IMR-90 (cell line): ENCODE measurements around the gene FNDC5. TPM values are rescaled to one million over a fixed set of nuclear protein-coding genes. Genes with fewer than 3 reads are reported as not detected.

Experiments
- ATAC-seq: fragments of 200-7000 bp; cut with Tn5 transposase; 2 replicates; pipeline ENCODE4 v1.9.1; 2020; ENCODE audit warnings: low read depth, mild to moderate bottlenecking, moderate library complexity
- BruUV-seq: library from RNA; stranded (reverse); fragments of 400-500 nt; replicated peaks from 2 replicates; lab custom pipeline; 2021; lab: Mats Ljungman, UMichigan
- CTCF ChIA-PET: fragments of 300-600 bp; formaldehyde crosslinking; extraction: SDS; loops from one replicate; lab custom pipeline; 2021; ENCODE audit warnings: antibody characterized with exemption; lab: Yijun Ruan, JAX
- POLR2A ChIA-PET: fragments of 300-600 bp; sonication (Branson Sonifier 250); formaldehyde crosslinking; loops from one replicate; lab custom pipeline; 2022; ENCODE audit warnings: antibody characterized with exemption; ENCODE audit not compliant: unreplicated experiment; lab: Charles Lee
- DNase-seq: peaks from one replicate; pipeline ENCODE4 v3.0.0; 2013
- H2AFZ ChIP-seq: replicated peaks from 2 replicates; pipeline ENCODE3; 2013; ENCODE audit warnings: low read length, mild to moderate bottlenecking; ENCODE audit not compliant: poor library complexity
- H2AK5ac ChIP-seq: 2 replicates; pipeline ENCODE4 v1.6.1; 2013; ENCODE audit warnings: low read depth, low read length, inconsistent platforms
- H2AK9ac ChIP-seq: replicated peaks from 2 replicates; pipeline ENCODE3; 2013; ENCODE audit warnings: mild to moderate bottlenecking, low read depth, low read length, moderate library complexity; ENCODE audit not compliant: poor library complexity
- H2BK120ac ChIP-seq: 2 replicates; pipeline ENCODE4 v1.6.1; 2013; ENCODE audit warnings: low read depth, low read length, inconsistent platforms
- H2BK15ac ChIP-seq: 3 replicates; pipeline ENCODE4 v1.6.1; 2013; ENCODE audit warnings: low read depth, low read length, inconsistent platforms
- H2BK20ac ChIP-seq: 2 replicates; pipeline ENCODE4 v1.6.1; 2013; ENCODE audit warnings: low read depth, mild to moderate bottlenecking, inconsistent platforms, low read length, moderate library complexity
- H2BK5ac ChIP-seq: 2 replicates; pipeline ENCODE4 v1.6.1; 2013; ENCODE audit warnings: mild to moderate bottlenecking, low read depth, low read length, inconsistent platforms; ENCODE audit not compliant: poor library complexity, severe bottlenecking
- H3K14ac ChIP-seq: replicated peaks from 2 replicates; pipeline ENCODE4 v1.6.1; 2013; ENCODE audit warnings: low read depth, low read length, inconsistent platforms
- H3K18ac ChIP-seq: 2 replicates; pipeline ENCODE4 v1.6.1; 2013; ENCODE audit warnings: low read depth, low read length, control low read depth
- H3K23ac ChIP-seq: 2 replicates; pipeline ENCODE4 v1.6.1; 2013; ENCODE audit warnings: low read depth, low read length, inconsistent platforms
- H3K27ac ChIP-seq: 2 replicates; pipeline ENCODE4 v1.5.1; 2013; ENCODE audit warnings: mild to moderate bottlenecking, control low read depth, low read length; ENCODE audit not compliant: insufficient read depth
- H3K27me3 ChIP-seq: 2 replicates; pipeline ENCODE4 v1.6.1; 2013; ENCODE audit warnings: low read length; ENCODE audit not compliant: control insufficient read depth, insufficient read depth
- H3K36me3 ChIP-seq: 2 replicates; pipeline ENCODE4 v1.6.1; 2013; ENCODE audit warnings: low read length, mixed read lengths; ENCODE audit not compliant: control insufficient read depth, insufficient read depth
- H3K4ac ChIP-seq: 2 replicates; pipeline ENCODE4 v1.6.1; 2013; ENCODE audit warnings: low read depth, low read length, inconsistent platforms
- H3K4me1 ChIP-seq: 2 replicates; pipeline ENCODE4 v1.6.1; 2013; ENCODE audit warnings: low read length, mixed read lengths; ENCODE audit not compliant: control insufficient read depth, insufficient read depth
- H3K4me2 ChIP-seq: 2 replicates; pipeline ENCODE4 v1.6.1; 2013; ENCODE audit warnings: low read depth, mild to moderate bottlenecking, control low read depth, low read length, moderate library complexity
- H3K4me3 ChIP-seq: 2 replicates; pipeline ENCODE4 v1.5.1; 2013; ENCODE audit warnings: low read depth, mild to moderate bottlenecking, control low read depth, low read length, moderate library complexity; ENCODE audit not compliant: insufficient read depth
- H3K56ac ChIP-seq: 2 replicates; pipeline ENCODE4 v1.6.1; 2013; ENCODE audit warnings: low read length, inconsistent platforms; ENCODE audit not compliant: insufficient read depth; ENCODE audit errors: extremely low read depth
- H3K79me1 ChIP-seq, 2 experiments: 2 replicates each; pipeline ENCODE4 v1.6.1; 2013; ENCODE audit warnings: low read length in 2 of 2, inconsistent platforms in 1 of 2, low read depth in 1 of 2
- H3K9ac ChIP-seq: 2 replicates; pipeline ENCODE4 v1.6.1; 2013; ENCODE audit warnings: low read depth, low read length, control low read depth
- H3K9me1 ChIP-seq: 2 replicates; pipeline ENCODE4 v1.6.1; 2013; ENCODE audit warnings: low read length, inconsistent platforms; ENCODE audit not compliant: insufficient read depth
- H3K9me3 ChIP-seq: 2 replicates; pipeline ENCODE4 v1.6.1; 2013; ENCODE audit warnings: low read length; ENCODE audit not compliant: control insufficient read depth, insufficient read depth
- H4K20me1 ChIP-seq: 2 replicates; pipeline ENCODE4 v1.6.1; 2013; ENCODE audit warnings: low read length, inconsistent platforms; ENCODE audit not compliant: insufficient read depth
- H4K5ac ChIP-seq: 2 replicates; pipeline ENCODE4 v1.6.1; 2013; ENCODE audit warnings: mild to moderate bottlenecking, low read depth, low read length, control low read depth
- H4K8ac ChIP-seq, 2 experiments: 2 replicates each; pipeline ENCODE4 v1.6.1; 2013; ENCODE audit warnings: low read depth in 2 of 2, low read length in 2 of 2, control low read depth in 1 of 2, inconsistent platforms in 1 of 2
- H4K91ac ChIP-seq: 2 replicates; pipeline ENCODE4 v1.6.1; 2013; ENCODE audit warnings: low read depth, low read length, inconsistent platforms; ENCODE audit not compliant: insufficient read depth
- BHLHE40 ChIP-seq: fragments of 150-350 bp; IDR thresholded peaks from 2 replicates; pipeline ENCODE4 v1.6.1; 2016; ENCODE audit warnings: mild to moderate bottlenecking, low read depth, low read length
- CEBPB ChIP-seq: IDR thresholded peaks from 2 replicates; pipeline ENCODE4 v1.6.1; 2012; ENCODE audit warnings: low read depth, low read length, improper control_type of control experiment
- CHD1 ChIP-seq: IDR thresholded peaks from 2 replicates; pipeline ENCODE4 v1.6.1; 2012; ENCODE audit warnings: low read depth, low read length, improper control_type of control experiment
- CTCF ChIP-seq: conservative IDR thresholded peaks from 2 replicates; pipeline ENCODE4 v1.5.1; 2012; ENCODE audit warnings: mild to moderate bottlenecking, low read depth, low read length, improper control_type of control experiment
- ELK1 ChIP-seq: fragments of 150-350 bp; IDR thresholded peaks from 2 replicates; pipeline ENCODE4 v1.6.1; 2016; ENCODE audit warnings: low read depth, mild to moderate bottlenecking, low read length, moderate library complexity, borderline replicate concordance
- FOS ChIP-seq: fragments of 150-350 bp; IDR thresholded peaks from 2 replicates; pipeline ENCODE4 v1.6.1; 2016; ENCODE audit warnings: low read depth, low read length
- MAFK ChIP-seq: IDR thresholded peaks from 2 replicates; pipeline ENCODE4 v1.6.1; 2012; ENCODE audit warnings: low read depth, low read length, improper control_type of control experiment
- MAZ ChIP-seq: IDR thresholded peaks from 2 replicates; pipeline ENCODE4 v1.6.1; 2012; ENCODE audit warnings: low read depth, mild to moderate bottlenecking, low read length, improper control_type of control experiment, moderate library complexity, borderline replicate concordance
- MXI1 ChIP-seq: IDR thresholded peaks from 2 replicates; pipeline ENCODE4 v1.6.1; 2012; ENCODE audit warnings: low read depth, mild to moderate bottlenecking, low read length, moderate library complexity, borderline replicate concordance
- NFE2L2 ChIP-seq: fragments of 150-350 bp; IDR thresholded peaks from 2 replicates; pipeline ENCODE4 v1.6.1; 2016; ENCODE audit warnings: low read depth, mild to moderate bottlenecking, low read length
- POLR2A ChIP-seq: IDR thresholded peaks from 2 replicates; pipeline ENCODE4 v1.6.1; 2012; ENCODE audit warnings: mild to moderate bottlenecking, low read depth, low read length
- RAD21 ChIP-seq: IDR thresholded peaks from 2 replicates; pipeline ENCODE4 v1.6.1; 2012; ENCODE audit warnings: low read length, improper control_type of control experiment
- RCOR1 ChIP-seq: IDR thresholded peaks from 2 replicates; pipeline ENCODE4 v1.6.1; 2012; ENCODE audit warnings: mild to moderate bottlenecking, low read length, improper control_type of control experiment; ENCODE audit not compliant: insufficient replicate concordance
- RFX5 ChIP-seq: IDR thresholded peaks from 2 replicates; pipeline ENCODE4 v1.8.0; 2012; ENCODE audit warnings: low read depth, mild to moderate bottlenecking, low read length, moderate library complexity
- SMC3 ChIP-seq: fragments of 150-350 bp; IDR thresholded peaks from 2 replicates; pipeline ENCODE4 v1.6.1; 2016; ENCODE audit warnings: low read depth, mild to moderate bottlenecking, antibody characterized with exemption, low read length, moderate library complexity
- USF2 ChIP-seq: fragments of 150-350 bp; IDR thresholded peaks from 2 replicates; pipeline ENCODE4 v1.6.1; 2017; ENCODE audit warnings: mild to moderate bottlenecking, antibody characterized with exemption, low read length, low read depth
- WGBS, 2 experiments: methylation state at CpG; one replicate each; pipeline versions ENCODE4 v1.1.5 to v1.1.7; 2013; ENCODE audit warnings: missing lambda C conversion rate in 2 of 2; ENCODE audit not compliant: insufficient read length in 1 of 2; ENCODE audit errors: extremely low coverage in 2 of 2; 5-methylcytosine and 5-hydroxymethylcytosine counted together
- dilution Hi-C: fragments of 300-500 bp; cut with HindIII; formaldehyde crosslinking; loops from one replicate; pipeline ENCODE4 v1.14.3; 2018; ENCODE audit warnings: low sequenced_read_pairs; ENCODE audit not compliant: unreplicated experiment
- in situ Hi-C: fragments of 300-500 bp; cut with MboI; formaldehyde crosslinking; loops from 3 replicates; pipeline ENCODE4 v1.14.3; 2019; ENCODE audit warnings: low sequenced_read_pairs, inconsistent platforms, mixed read lengths
- intact Hi-C: fragments of 100-400 bp; cut with micrococcal nuclease; formaldehyde crosslinking; loops from 2 replicates; pipeline ENCODE4 v1.10.0; 2022
- polyA plus RNA-seq, 3 experiments: library from polyadenylated mRNA; depleted of rRNA; stranded (reverse); fragments of >200 nt; gene quantifications; 2 replicates each; pipeline ENCODE4 v1.2.3, GENCODE V29; 2012; ENCODE audit warnings: low replicate concordance in 1 of 3
- total RNA-seq: library from RNA; depleted of rRNA; stranded (reverse); fragments of >200 nt; gene quantifications from 2 replicates; pipeline ENCODE4 v1.2.3, GENCODE V29; 2012

FNDC5 gene
- total and polyA plus RNA-seq, 2 of the 4 experiments (the other 2 are of a cell fraction), result 1.2 to 1.6 TPM

GRCh38 chr1:32891241-32891570 is 20.5 kb upstream of the FNDC5 start:
- in situ Hi-C loops (no loop called here), intact Hi-C loops (no loop called here), dilution Hi-C loops (no loop called here)
- Histone ChIP-seq H3K79me1 (no peaks in the 10 kb centered on the region), H3K27ac (no peak overlapping the region), H3K4me1 (no peaks in the 10 kb centered on the region; the same call in 1 of the 2 replicates), H3K9me3 (peaks cover 2% of the 10 kb centered on the region; the same call in 1 of the 2 replicates), H3K18ac (no peak overlapping the region), H3K4me2 (no peak overlapping the region), H3K56ac (no peak overlapping the region), H2AK5ac (no peak overlapping the region), H3K27me3 (peaks cover 45% of the 10 kb centered on the region), H2BK5ac (no peak overlapping the region), H4K8ac (no peak overlapping the region), H3K4ac (no peak overlapping the region), H4K91ac (no peak overlapping the region), H4K5ac (no peak overlapping the region), H2BK20ac (no peak overlapping the region), H2AFZ (no peak overlapping the region), H2BK120ac (no peak overlapping the region), H3K36me3 (no peaks in the 10 kb centered on the region; the same call in 1 of the 2 replicates), H3K9ac (no peak overlapping the region), H3K23ac (no peak overlapping the region; the same call in 1 of the 2 replicates), H2BK15ac (no peak overlapping the region), H3K4me3 (no peak overlapping the region), H2AK9ac (no peak overlapping the region), H3K14ac (no peak overlapping the region), H4K20me1 (peaks cover 3% of the 10 kb centered on the region; the same call in 1 of the 2 replicates), H3K9me1 (peaks cover 4% of the 10 kb centered on the region; the same call in 1 of the 2 replicates)
- no peak for TF ChIP-seq USF2
- no peak for TF ChIP-seq RFX5
- no peak for TF ChIP-seq RAD21
- TF ChIP-seq CTCF, result no peak
- no peak for TF ChIP-seq CHD1
- TF ChIP-seq FOS, result no peak
- TF ChIP-seq BHLHE40, result no peak
- no peak for TF ChIP-seq POLR2A
- TF ChIP-seq RCOR1, result no peak
- no peak for TF ChIP-seq ELK1
- TF ChIP-seq MXI1, result no peak
- no peak for TF ChIP-seq CEBPB
- no peak for TF ChIP-seq SMC3
- no peak for TF ChIP-seq NFE2L2
- TF ChIP-seq MAFK, result no peak
- TF ChIP-seq MAZ, result no peak
- ChIA-PET CTCF (interaction anchor here (1.6 kb wide), 1 partner anchor 15 kb away, joined by 4 read pairs; no protein-coding TSS in a partner anchor), POLR2A (no interaction called here)
- WGBS, 2 experiments, result no CpG with 5 or more reads among the region's 1 CpG
- DNase-seq (no peak), ATAC-seq (no peak)
- no TSS peak for BruUV-seq
